ENCODE data around the gene GRAMD2A. TPM values are rescaled to one million over a fixed set of nuclear protein-coding genes. Genes with fewer than 3 reads are reported as not detected.

The GRAMD2A gene
- total and polyA plus RNA-seq, 2 donors (not counting 3 experiments of a cell fraction or from before 2014, with no cell fraction given), result 0.08 to 0.29 TPM

GRCh38 chr15:72195101-72195511 is 2.5 kb downstream of the GRAMD2A start:
- ChIA-PET POLR2A (no interaction called here), CTCF (interaction anchor here (1.0 to 1.4 kb wide), 3 partner anchors 13 to 76 kb away, joined by 3 read pairs; no protein-coding TSS in a partner anchor)
- no peaks in the 10 kb centered on the region for H3K9me3 ChIP-seq (replicated peaks; ENCODE audit: control insufficient read depth, insufficient read depth, low read length)
- peaks cover 5 to 9% of the 10 kb centered on the region in 2 experiments for H3K36me3 ChIP-seq (ENCODE audit: control insufficient read depth in 2 of 2, extremely low read depth in 1 of 2, insufficient read depth in 2 of 2, low read length in 2 of 2)
- intact Hi-C loops (cut with micrococcal nuclease) (no loop called here), dilution Hi-C loops (cut with MboI; ENCODE audit: extremely low pct_ligation_motif_present, low sequenced_read_pairs) (no loop called here)
- no peak overlapping the region for H3K4me3 ChIP-seq (replicated peaks in 1 of 3; ENCODE audit: insufficient read depth in 1 of 3, low read depth in 1 of 3, low read length in 3 of 3)
- BruUV-seq (replicated peaks), result no TSS peak
- H3K79me2 ChIP-seq (ENCODE audit: control insufficient read depth, insufficient read depth, low read length), result no peaks in the 10 kb centered on the region
- H2AFZ ChIP-seq (ENCODE audit: low read depth, low read length), result no peak overlapping the region
- no peak overlapping the region for H3K27ac ChIP-seq (ENCODE audit: insufficient read depth, low read depth, low read length)
- H4K20me1 ChIP-seq (replicated peaks; ENCODE audit: control insufficient read depth, extremely low read depth, insufficient read depth, low read length), result no peaks in the 10 kb centered on the region
- no peak overlapping the region for H3K4me2 ChIP-seq (ENCODE audit: insufficient read depth, low read length)
- H3K9me1 ChIP-seq (replicated peaks; ENCODE audit: control insufficient read depth, extremely low read depth, insufficient read depth, low read length), result no peaks in the 10 kb centered on the region
- FAIRE-seq, result no peak
- TF ChIP-seq GATA2 (IDR thresholded peaks at IDR 0.05; ENCODE audit: insufficient read depth, insufficient read length, low read depth, low read length) (no peak), POLR2AphosphoS5 (IDR thresholded peaks at IDR 0.05; ENCODE audit: insufficient read depth, low read depth, low read length) (no peak), FOS (IDR thresholded peaks at IDR 0.05; ENCODE audit: borderline replicate concordance, insufficient read depth, low read length) (no peak), MYC (IDR thresholded peaks at IDR 0.05; ENCODE audit: low read depth, low read length) (no peak), POLR2A (IDR thresholded peaks at IDR 0.05; ENCODE audit: low read depth, low read length) (no peak), CTCF (IDR thresholded peaks at IDR 0.05; ENCODE audit: extremely low read depth in 1 of 2, insufficient read depth in 1 of 2, low read depth in 1 of 2, low read length in 2 of 2) (no peak), MAX (IDR thresholded peaks at IDR 0.05; ENCODE audit: insufficient read depth, insufficient read length) (no peak), EZH2 (IDR thresholded peaks at IDR 0.05; ENCODE audit: borderline replicate concordance, low read depth, low read length, severe bottlenecking) (no peak), JUN (IDR thresholded peaks at IDR 0.05; ENCODE audit: borderline replicate concordance, insufficient read depth, insufficient read length, low read depth) (no peak)
- H3K27me3 ChIP-seq (ENCODE audit: control insufficient read depth in 2 of 2, insufficient read depth in 2 of 2, low read length in 2 of 2), result peaks cover 6 to 14% of the 10 kb centered on the region in 2 experiments
- H3K4me1 ChIP-seq (ENCODE audit: control insufficient read depth, extremely low read depth, insufficient read depth, low read length), result no peaks in the 10 kb centered on the region
- H3K9ac ChIP-seq (replicated peaks; ENCODE audit: extremely low read depth, insufficient read depth, low read length), result no peak overlapping the region
- DNase-seq (ENCODE audit: low read depth, low spot score), result no peak

Measured in endothelial cell of umbilical vein (primary cell).